Measurements from ENCODE around the gene OR2T29. TPM values are rescaled to one million over a fixed set of nuclear protein-coding genes. Genes with fewer than 3 reads are reported as not detected.
"Not testable (repeated sequence)": the region's sequence is repeated elsewhere in the genome, so short reads cannot be mapped to it uniquely, and the experiment has no call there.

OR2T29 gene
- not detected in 2 replicates for total RNA-seq (2014; rRNA removed; shearing (Covaris generic))
- not detected in 2 replicates for polyA plus RNA-seq (2016; fragmentation: Nextera tagmentation; extraction: Ambion mirVana)
- long read RNA-seq = 0 reads

GRCh38 chr1:248562672-248563071 lies at the start of gene OR2T29:
Gene OR2T29, minus strand, starts transcription at chr1:248562772. Its CDS starts 3,281 bp downstream, at chr1:248559491.
- H3K9me3 Mint-ChIP-seq = peaks cover 18% of the 10 kb centered on the region
- not testable (repeated sequence) for ATAC-seq; H2AFZ ChIP-seq; H3K27me3 Mint-ChIP-seq (ENCODE audit: insufficient read depth, low read depth, poor library complexity); H3K4me1 Mint-ChIP-seq; H3K9me2 ChIP-seq (ENCODE audit: insufficient read depth); H3K4me3 Mint-ChIP-seq; H3K4me1 ChIP-seq (ENCODE audit: insufficient read depth); DNase-seq (ENCODE audit: low spot score); H3K27ac Mint-ChIP-seq; H4K20me1 ChIP-seq (replicated peaks; ENCODE audit: insufficient read depth); H3K4me2 ChIP-seq; H3F3A ChIP-seq (replicated peaks; ENCODE audit: low read depth); H3K27ac ChIP-seq (ENCODE audit: low read depth); H3K4me3 ChIP-seq; H3K36me3 Mint-ChIP-seq (ENCODE audit: low read depth); H3K79me2 ChIP-seq (replicated peaks; ENCODE audit: insufficient read depth); H3K36me3 ChIP-seq (ENCODE audit: insufficient read depth); H3K27me3 ChIP-seq (ENCODE audit: insufficient read depth)

- Mint-ChIP-seq H3K27me3 (ENCODE audit: insufficient read depth, low read depth, poor library complexity) (no peaks in the 10 kb centered on the region), H3K4me3 (no peak overlapping the region), H3K4me1 (no peaks in the 10 kb centered on the region), H3K36me3 (ENCODE audit: low read depth) (peaks cover 21% of the 10 kb centered on the region), H3K9me3 (peaks cover 88% of the 10 kb centered on the region), H3K27ac (no peak overlapping the region)
- no peak for ATAC-seq
- 0 out of 2 replicates have a peak, but pooled peaks cover 4% of the 10 kb centered on the region for H3K36me3 ChIP-seq (ENCODE audit: insufficient read depth)
- no peak overlapping the region for H2AFZ ChIP-seq
- no peak overlapping the region for H3K4me2 ChIP-seq
- H3K4me3 ChIP-seq = no peak overlapping the region
- H4K20me1 ChIP-seq (replicated peaks; ENCODE audit: insufficient read depth) = no peaks in the 10 kb centered on the region
- DNase-seq (ENCODE audit: low spot score) = no peak
- H3K9me2 ChIP-seq (ENCODE audit: insufficient read depth) = no peaks in the 10 kb centered on the region
- no peaks in the 10 kb centered on the region for H3K4me1 ChIP-seq (ENCODE audit: insufficient read depth)
- H3F3A ChIP-seq (replicated peaks; ENCODE audit: low read depth) = no peaks in the 10 kb centered on the region
- no peak overlapping the region for H3K27ac ChIP-seq (ENCODE audit: low read depth)
- H3K27me3 ChIP-seq (ENCODE audit: insufficient read depth) = no peaks in the 10 kb centered on the region
- H3K79me2 ChIP-seq (replicated peaks; ENCODE audit: insufficient read depth) = no peaks in the 10 kb centered on the region
- TF ChIP-seq CREB1 (CRISPR knock-in tag; IDR thresholded peaks at IDR 0.05; ENCODE audit: low read depth) = no peak
- TF ChIP-seq EZH2 (IDR thresholded peaks at IDR 0.05; ENCODE audit: low read depth, unreplicated experiment) = no peak
- TF ChIP-seq NANOG (IDR thresholded peaks at IDR 0.05; ENCODE audit: borderline replicate concordance) = no peak
- TF ChIP-seq POLR2AphosphoS5 (IDR thresholded peaks at IDR 0.05; ENCODE audit: low read depth) = no peak
- TF ChIP-seq STAT1 (IDR thresholded peaks at IDR 0.05; ENCODE audit: unreplicated experiment) = no peak
- TF ChIP-seq ZNF462 (CRISPR knock-in tag; IDR thresholded peaks at IDR 0.05) = no peak
- no peak for TF ChIP-seq JUNB (IDR thresholded peaks at IDR 0.05; ENCODE audit: unreplicated experiment)
- no peak for TF ChIP-seq ETS1 (IDR thresholded peaks at IDR 0.05)
- no peak for TF ChIP-seq ZNF331 (CRISPR knock-in tag; IDR thresholded peaks at IDR 0.05; ENCODE audit: low read depth)
- no peak for TF ChIP-seq EZH2phosphoT487 (IDR thresholded peaks at IDR 0.05; ENCODE audit: unreplicated experiment)
- no peak for TF ChIP-seq CTCF (conservative IDR thresholded peaks at IDR 0.05; ENCODE audit: low read depth in 2 of 2)
- no peak for TF ChIP-seq ZNF114 (CRISPR knock-in tag; IDR thresholded peaks at IDR 0.05)
Measured at GRCh38 chr1:248611883-248612414, 49.4 kb upstream of the OR2T29 start.

Measured in GM23338 (cell line).